PC-9 (cell line): ENCODE measurements around the gene TMEM51. TPM values are rescaled to one million over a fixed set of nuclear protein-coding genes. Genes with fewer than 3 reads are reported as not detected.

Experiments
- BruUV-seq: library from RNA; stranded (reverse); fragments of 400-500 nt; replicated peaks from 2 replicates; lab custom pipeline; 2021; lab: Mats Ljungman, UMichigan
- CTCF ChIA-PET: fragments of 300-600 bp; sonication (Branson Sonifier 250); formaldehyde crosslinking; loops from one replicate; lab custom pipeline; 2022; ENCODE audit warnings: antibody characterized with exemption; lab: Charles Lee
- POLR2A ChIA-PET: fragments of 300-600 bp; sonication (Branson Sonifier 250); formaldehyde crosslinking; loops from one replicate; lab custom pipeline; 2022; ENCODE audit warnings: antibody characterized with exemption; ENCODE audit not compliant: unreplicated experiment; lab: Charles Lee
- DNase-seq, 2 experiments: peaks; one replicate each; pipeline versions ENCODE4 v3.0.0 to v3.0.0-alpha.2; 2015 to 2022; ENCODE audit warnings: mixed read lengths in 1 of 2
- H2AFZ ChIP-seq: fragments of 200-600 bp; sonication (generic); 2 replicates; pipeline ENCODE4 v1.8.1; 2017; ENCODE audit warnings: antibody characterized with exemption
- H3F3A ChIP-seq: fragments of 200-600 bp; sonication (generic); 2 replicates; pipeline ENCODE4 v1.8.1; 2017; ENCODE audit warnings: antibody characterized with exemption, mild to moderate bottlenecking, low read depth; ENCODE audit not compliant: insufficient read depth
- H3K27ac ChIP-seq: fragments of 200-600 bp; sonication (generic); 2 replicates; pipeline ENCODE4 v1.6.1; 2016; ENCODE audit warnings: mixed run types
- H3K27me3 ChIP-seq: fragments of 200-600 bp; sonication (generic); 2 replicates; pipeline ENCODE4 v1.6.1; 2016; ENCODE audit warnings: low read depth, mixed run types; ENCODE audit not compliant: insufficient read depth
- H3K36me3 ChIP-seq: fragments of 200-600 bp; sonication (generic); 2 replicates; pipeline ENCODE4 v1.6.1; 2016; ENCODE audit warnings: low read depth, mixed run types
- H3K4me1 ChIP-seq: fragments of 200-600 bp; sonication (generic); replicated peaks from 2 replicates; pipeline ENCODE4 v1.6.1; 2016; ENCODE audit warnings: mixed run types; ENCODE audit not compliant: insufficient read depth
- H3K4me2 ChIP-seq: fragments of 200-600 bp; sonication (generic); 2 replicates; pipeline ENCODE4 v1.6.1; 2017; ENCODE audit warnings: mixed run types
- H3K4me3 ChIP-seq: fragments of 200-600 bp; sonication (generic); 2 replicates; pipeline ENCODE4 v1.6.1; 2016; ENCODE audit warnings: mixed run types
- H3K79me2 ChIP-seq: fragments of 200-600 bp; sonication (generic); 2 replicates; pipeline ENCODE4 v1.6.1; 2017; ENCODE audit warnings: low read depth, mixed run types
- H3K9me2 ChIP-seq: fragments of 200-600 bp; sonication (generic); 2 replicates; pipeline ENCODE4 v1.8.1; 2017; ENCODE audit warnings: mild to moderate bottlenecking; ENCODE audit not compliant: insufficient read depth
- H3K9me3 ChIP-seq: fragments of 200-600 bp; sonication (generic); 2 replicates; pipeline ENCODE4 v1.8.1; 2016; ENCODE audit warnings: low read depth; ENCODE audit not compliant: insufficient read depth
- H4K20me1 ChIP-seq: fragments of 200-600 bp; sonication (generic); 2 replicates; pipeline ENCODE4 v1.8.1; 2017; ENCODE audit not compliant: insufficient read depth
- CTCF ChIP-seq: fragments of 200-600 bp; sonication (generic); conservative IDR thresholded peaks from 2 replicates; pipeline ENCODE4 v1.6.1; 2017; ENCODE audit warnings: mixed run types, antibody characterized with exemption, mild to moderate bottlenecking, moderate library complexity
- EZH2 ChIP-seq: fragments of 200-600 bp; sonication (generic); IDR thresholded peaks from 2 replicates; pipeline ENCODE4 v1.8.0; 2017; ENCODE audit warnings: antibody characterized with exemption, low read depth
- intact Hi-C: fragments of 100-400 bp; cut with micrococcal nuclease; formaldehyde crosslinking; loops from one replicate; pipeline ENCODE4 v1.10.0; 2022; ENCODE audit not compliant: unreplicated experiment
- total RNA-seq: library from RNA; stranded (reverse); gene quantifications from 2 replicates; pipeline ENCODE4 v1.2.3, GENCODE V29; 2021

The TMEM51 gene
- total RNA-seq, 1 experiment from 2014 or later = 11.7 TPM

GRCh38 chr1:15110128-15110866 lies 43.2 kb upstream of the TMEM51 start:
- Histone ChIP-seq H3K27ac (no peak overlapping the region), H4K20me1 (no peaks in the 10 kb centered on the region), H3K27me3 (no peaks in the 10 kb centered on the region), H3K9me3 (no peaks in the 10 kb centered on the region), H3F3A (no peaks in the 10 kb centered on the region), H3K79me2 (no peaks in the 10 kb centered on the region), H3K36me3 (no peaks in the 10 kb centered on the region), H3K9me2 (no peaks in the 10 kb centered on the region), H3K4me3 (no peak overlapping the region), H3K4me2 (no peak overlapping the region), H2AFZ (no peak overlapping the region), H3K4me1 (no peaks in the 10 kb centered on the region)
- CTCF ChIA-PET = no interaction called here
- DNase-seq = no peak
- BruUV-seq = no TSS peak
- POLR2A ChIA-PET = no interaction called here
- no peak for TF ChIP-seq EZH2
- intact Hi-C loops = no loop called here

GRCh38 chr1:15110867-15111230 lies 42.7 kb upstream of the TMEM51 start:
- Histone ChIP-seq H4K20me1 (no peaks in the 10 kb centered on the region), H3K27ac (no peak overlapping the region), H3K4me3 (no peak overlapping the region), H3K36me3 (no peaks in the 10 kb centered on the region), H3F3A (no peaks in the 10 kb centered on the region), H2AFZ (no peak overlapping the region), H3K4me2 (no peak overlapping the region), H3K27me3 (no peaks in the 10 kb centered on the region), H3K9me3 (no peaks in the 10 kb centered on the region), H3K4me1 (no peaks in the 10 kb centered on the region), H3K79me2 (no peaks in the 10 kb centered on the region), H3K9me2 (no peaks in the 10 kb centered on the region)
- TF ChIP-seq EZH2 (no peak), CTCF (no peak)
- CTCF ChIA-PET = no interaction called here
- intact Hi-C loops = no loop called here
- DNase-seq = no peak
- POLR2A ChIA-PET = no interaction called here
- no TSS peak for BruUV-seq

- H3K36me3 ChIP-seq = no peaks in the 10 kb centered on the region
- intact Hi-C loops = no loop called here
- H3K4me3 ChIP-seq = no peak overlapping the region
- H3K79me2 ChIP-seq = no peaks in the 10 kb centered on the region
- no peak overlapping the region for H3K27ac ChIP-seq
- no peaks in the 10 kb centered on the region for H3K27me3 ChIP-seq
- ChIA-PET CTCF (no interaction called here), POLR2A (no interaction called here)
- no peak overlapping the region for H2AFZ ChIP-seq
- H3K4me1 ChIP-seq = no peaks in the 10 kb centered on the region
- no peak overlapping the region for H3K4me2 ChIP-seq
- DNase-seq = no peak
- no peaks in the 10 kb centered on the region for H4K20me1 ChIP-seq
- H3K9me3 ChIP-seq = no peaks in the 10 kb centered on the region
- no TSS peak for BruUV-seq
- no peaks in the 10 kb centered on the region for H3F3A ChIP-seq
- no peak for TF ChIP-seq CTCF
- no peak for TF ChIP-seq EZH2
- no peaks in the 10 kb centered on the region for H3K9me2 ChIP-seq
Measured at GRCh38 chr1:15113146-15113545, 40.4 kb upstream of the TMEM51 start.

- POLR2A ChIA-PET = no interaction called here
Measured at GRCh38 chr1:15114884-15115283, 38.7 kb upstream of the TMEM51 start.

More at GRCh38 chr1:15114884-15115283, 38.7 kb upstream of the TMEM51 start:
- Histone ChIP-seq H3K4me1 (no peaks in the 10 kb centered on the region), H3K4me2 (no peak overlapping the region), H3K79me2 (no peaks in the 10 kb centered on the region), H3K36me3 (no peaks in the 10 kb centered on the region), H2AFZ (no peak overlapping the region), H3F3A (no peaks in the 10 kb centered on the region), H3K9me2 (no peaks in the 10 kb centered on the region), H3K27me3 (no peaks in the 10 kb centered on the region), H4K20me1 (no peaks in the 10 kb centered on the region), H3K4me3 (no peak overlapping the region), H3K9me3 (no peaks in the 10 kb centered on the region), H3K27ac (no peak overlapping the region)
- TF ChIP-seq CTCF = no peak
- intact Hi-C loops = no loop called here
- no TSS peak for BruUV-seq
- DNase-seq = no peak
- CTCF ChIA-PET = no interaction called here
